H1 (cell line): ENCODE measurements around the gene CTSC. TPM values are rescaled to one million over a fixed set of nuclear protein-coding genes. Genes with fewer than 3 reads are reported as not detected.

Experiments used
- CTCF ChIA-PET: fragments of 300-600 bp; sonication (Branson Sonifier 250); formaldehyde crosslinking; loops from one replicate; lab custom pipeline; 2021; ENCODE audit not compliant: partially characterized antibody; lab: Charles Lee
- POLR2A ChIA-PET: fragments of 300-600 bp; sonication (Branson Sonifier 250); formaldehyde crosslinking; loops from one replicate; lab custom pipeline; 2021; ENCODE audit warnings: inconsistent platforms; ENCODE audit not compliant: partially characterized antibody; lab: Charles Lee
- DNase-seq, 2 experiments: peaks; one replicate each; pipeline versions ENCODE4 v3.0.0 to v3.0.0-alpha.2; 2010 to 2022; ENCODE audit warnings: low spot score in 2 of 2, low read depth in 1 of 2, mixed read lengths in 1 of 2
- FAIRE-seq: peaks from 2 replicates; lab custom pipeline; 2011; peaks lifted over from hg19 to GRCh38; lab: Jason Lieb, UNC
- H2AFZ ChIP-seq: 2 replicates; pipeline ENCODE4 v1.8.1; 2012; ENCODE audit warnings: low read length, inconsistent platforms
- H2AK5ac ChIP-seq: 2 replicates; pipeline ENCODE4 v1.6.1; 2013; ENCODE audit warnings: low read depth, low read length
- H2BK120ac ChIP-seq: replicated peaks from 2 replicates; pipeline ENCODE3; 2013; ENCODE audit warnings: low read depth, low read length, inconsistent platforms
- H2BK12ac ChIP-seq: 2 replicates; pipeline ENCODE4 v1.6.1; 2013; ENCODE audit warnings: low read depth, low read length
- H2BK15ac ChIP-seq: 2 replicates; pipeline ENCODE4 v1.6.1; 2013; ENCODE audit warnings: low read length
- H2BK20ac ChIP-seq: 2 replicates; pipeline ENCODE4 v1.6.1; 2013; ENCODE audit warnings: low read length
- H2BK5ac ChIP-seq: 2 replicates; pipeline ENCODE4 v1.6.1; 2013; ENCODE audit warnings: low read depth, low read length
- H3K14ac ChIP-seq: 2 replicates; pipeline ENCODE4 v1.6.1; 2013; ENCODE audit warnings: inconsistent platforms; ENCODE audit not compliant: insufficient read length
- H3K18ac ChIP-seq: 2 replicates; pipeline ENCODE4 v1.6.1; 2013; ENCODE audit warnings: low read length; ENCODE audit errors: extremely low read depth
- H3K23ac ChIP-seq: 2 replicates; pipeline ENCODE4 v1.6.1; 2013; ENCODE audit warnings: inconsistent platforms; ENCODE audit not compliant: insufficient read length
- H3K23me2 ChIP-seq: 2 replicates; pipeline ENCODE4 v1.6.1; 2013; ENCODE audit warnings: low read depth, low read length
- H3K27ac ChIP-seq: 2 replicates; pipeline ENCODE4 v1.6.1; 2011; ENCODE audit warnings: low read depth, low read length, inconsistent platforms
- H3K27me3 ChIP-seq, 4 experiments: replicated peaks in 1 of 4; 1 replicate in 1 of 4; 2 replicates in 3 of 4; pipeline versions ENCODE4 v1.6.1 to v1.8.1; 2011 to 2013; ENCODE audit warnings: low read length in 3 of 4, mild to moderate bottlenecking in 3 of 4, inconsistent platforms in 2 of 4, mixed read lengths in 2 of 4, moderate library complexity in 1 of 4; ENCODE audit not compliant: control insufficient read depth in 3 of 4, insufficient read depth in 3 of 4; ENCODE audit errors: extremely low read depth in 1 of 4
- H3K36me3 ChIP-seq, 4 experiments: 2 replicates each; pipeline versions ENCODE4 v1.6.1 to v1.8.1; 2011 to 2013; ENCODE audit warnings: mild to moderate bottlenecking in 4 of 4, low read length in 3 of 4, moderate library complexity in 2 of 4, control low read depth in 1 of 4, inconsistent platforms in 1 of 4; ENCODE audit not compliant: insufficient read depth in 4 of 4, control insufficient read depth in 2 of 4
- H3K4ac ChIP-seq: replicated peaks from 2 replicates; pipeline ENCODE3; 2013; ENCODE audit warnings: low read length, low read depth, mixed read lengths, inconsistent platforms; ENCODE audit not compliant: insufficient read length
- H3K4me1 ChIP-seq, 4 experiments: replicated peaks in 1 of 4; 1 replicate in 1 of 4; 2 replicates in 3 of 4; pipeline versions ENCODE4 v1.6.1 to v1.8.1; 2011 to 2013; ENCODE audit warnings: low read length in 3 of 4, inconsistent platforms in 2 of 4, mixed read lengths in 1 of 4; ENCODE audit not compliant: insufficient read depth in 4 of 4, control insufficient read depth in 3 of 4
- H3K4me2 ChIP-seq, 2 experiments: 2 replicates each; pipeline versions ENCODE4 v1.6.1 to v1.8.1; 2011 to 2013; ENCODE audit warnings: low read depth in 2 of 2, low read length in 2 of 2, control low read depth in 1 of 2, inconsistent platforms in 1 of 2, mild to moderate bottlenecking in 1 of 2; ENCODE audit not compliant: insufficient read depth in 1 of 2
- H3K4me3 ChIP-seq, 4 experiments: fragments of 200-600, 300-600 bp in 1 of 4; sonication (generic), shearing (Covaris generic), sonication (Bioruptor Twin) in 1 of 4; 2 replicates each; pipeline versions ENCODE4 v1.5.1 to v1.8.1; 2011 to 2016; ENCODE audit warnings: low read length in 4 of 4, low read depth in 3 of 4, control low read depth in 2 of 4, inconsistent platforms in 2 of 4, mild to moderate bottlenecking in 2 of 4, mixed read lengths in 1 of 4, moderate library complexity in 1 of 4; ENCODE audit not compliant: insufficient read depth in 2 of 4; ENCODE audit errors: extremely low read depth in 1 of 4
- H3K56ac ChIP-seq: replicated peaks from 2 replicates; pipeline ENCODE3; 2013; ENCODE audit warnings: low read depth, mild to moderate bottlenecking, mixed read lengths, low read length, inconsistent platforms; ENCODE audit not compliant: insufficient read length
- H3K79me1 ChIP-seq: 2 replicates; pipeline ENCODE4 v1.6.1; 2013; ENCODE audit warnings: low read depth, low read length, control low read depth
- H3K79me2 ChIP-seq, 2 experiments: 2 replicates each; pipeline versions ENCODE4 v1.6.1 to v1.8.1; 2012 to 2013; ENCODE audit warnings: low read length in 2 of 2, mild to moderate bottlenecking in 2 of 2, inconsistent platforms in 1 of 2; ENCODE audit not compliant: insufficient read depth in 2 of 2, control insufficient read depth in 1 of 2
- H3K9ac ChIP-seq, 4 experiments: replicated peaks in 1 of 4; 1 replicate in 1 of 4; 2 replicates in 3 of 4; pipeline versions ENCODE4 v1.6.1 to v1.8.1; 2011 to 2013; ENCODE audit warnings: low read depth in 3 of 4, low read length in 3 of 4, control low read depth in 2 of 4, mild to moderate bottlenecking in 2 of 4, moderate library complexity in 2 of 4, inconsistent platforms in 1 of 4; ENCODE audit errors: extremely low read depth in 1 of 4
- H3K9me3 ChIP-seq, 2 experiments: 2 replicates each; pipeline versions ENCODE4 v1.6.1 to v1.8.1; 2012 to 2013; ENCODE audit warnings: mild to moderate bottlenecking in 2 of 2, moderate library complexity in 2 of 2, control low read depth in 1 of 2, inconsistent platforms in 1 of 2, low read depth in 1 of 2, low read length in 1 of 2, mixed read lengths in 1 of 2; ENCODE audit not compliant: insufficient read depth in 2 of 2
- H4K20me1 ChIP-seq, 2 experiments: replicated peaks in 1 of 2; 2 replicates each; pipeline versions ENCODE3 to v1.8.1; 2011 to 2013; ENCODE audit warnings: inconsistent platforms in 2 of 2, low read length in 2 of 2, mild to moderate bottlenecking in 1 of 2; ENCODE audit not compliant: insufficient read depth in 2 of 2, control insufficient read depth in 1 of 2
- H4K5ac ChIP-seq: 2 replicates; pipeline ENCODE4 v1.6.1; 2013; ENCODE audit warnings: low read length, low read depth, mixed read lengths, inconsistent platforms; ENCODE audit not compliant: insufficient read length
- H4K8ac ChIP-seq: 2 replicates; pipeline ENCODE4 v1.8.0; 2013; ENCODE audit warnings: mild to moderate bottlenecking, moderate library complexity, low read length, inconsistent platforms; ENCODE audit not compliant: insufficient read depth; ENCODE audit errors: extremely low read depth
- H4K91ac ChIP-seq: replicated peaks from 2 replicates; pipeline ENCODE3; 2013; ENCODE audit warnings: low read length, mixed read lengths, inconsistent platforms; ENCODE audit not compliant: insufficient read length
- CBX8 ChIP-seq: fragments of 300-800, 300-1000 bp; sonication (generic); IDR thresholded peaks from 2 replicates; pipeline ENCODE4 v1.7.1; 2016; ENCODE audit warnings: low read depth, low read length, borderline replicate concordance
- CHD2 ChIP-seq: IDR thresholded peaks from 2 replicates; pipeline ENCODE4 v1.6.1; 2012; ENCODE audit warnings: low read length, improper control_type of control experiment
- CREB1 ChIP-seq: IDR thresholded peaks from 2 replicates; pipeline ENCODE4 v1.6.1; 2012; ENCODE audit warnings: inconsistent platforms
- EP300 ChIP-seq, 2 experiments: IDR thresholded peaks; 1 replicate in 1 of 2; 2 replicates in 1 of 2; pipeline ENCODE4 v1.6.1; 2011 to 2012; ENCODE audit warnings: low read depth in 2 of 2, low read length in 2 of 2, mild to moderate bottlenecking in 2 of 2, borderline replicate concordance in 1 of 2, inconsistent platforms in 1 of 2, moderate library complexity in 1 of 2
- MAX ChIP-seq: IDR thresholded peaks from 2 replicates; pipeline ENCODE4 v1.6.1; 2012; ENCODE audit warnings: inconsistent platforms
- NRF1 ChIP-seq: IDR thresholded peaks from 2 replicates; pipeline ENCODE4 v1.6.1; 2011; ENCODE audit warnings: mild to moderate bottlenecking, low read depth, low read length, improper control_type of control experiment
- PHF8 ChIP-seq: fragments of 200-600 bp; sonication (generic); conservative IDR thresholded peaks from 2 replicates; pipeline ENCODE4 v1.7.1; 2012; ENCODE audit warnings: low read depth, mild to moderate bottlenecking, inconsistent platforms, low read length, moderate library complexity
- POU5F1 ChIP-seq: IDR thresholded peaks from 2 replicates; pipeline ENCODE4 v1.6.1; 2011; ENCODE audit warnings: low read depth, mild to moderate bottlenecking, low read length, moderate library complexity
- RAD21 ChIP-seq, 2 experiments: IDR thresholded peaks in 1 of 2; conservative IDR thresholded peaks in 1 of 2; 2 replicates each; pipeline ENCODE4 v1.6.1; 2011; ENCODE audit warnings: low read depth in 2 of 2, low read length in 2 of 2, improper control_type of control experiment in 1 of 2, inconsistent platforms in 1 of 2, mild to moderate bottlenecking in 1 of 2, moderate library complexity in 1 of 2
- SIX5 ChIP-seq: IDR thresholded peaks from 2 replicates; pipeline ENCODE4 v1.6.1; 2011; ENCODE audit warnings: mild to moderate bottlenecking, low read depth, low read length
- SP2 ChIP-seq: IDR thresholded peaks from 2 replicates; pipeline ENCODE4 v1.6.1; 2012; ENCODE audit warnings: mild to moderate bottlenecking, low read length, inconsistent platforms
- SUZ12 ChIP-seq: fragments of 200-600 bp; sonication (generic); IDR thresholded peaks from 2 replicates; pipeline ENCODE4 v1.6.1; 2012; ENCODE audit warnings: mild to moderate bottlenecking, inconsistent platforms, low read length, moderate library complexity, mixed read lengths
- TBP ChIP-seq: IDR thresholded peaks from 2 replicates; pipeline ENCODE4 v1.6.1; 2011; ENCODE audit warnings: low read depth, low read length, improper control_type of control experiment
- YY1 ChIP-seq: IDR thresholded peaks from 2 replicates; pipeline ENCODE4 v1.6.1; 2011; ENCODE audit warnings: low read depth, mild to moderate bottlenecking, low read length
- WGBS, 2 experiments: shearing (Covaris generic) in 1 of 2; methylation state at CpG; one replicate each; pipeline versions ENCODE4 v1.1.6 to v1.1.7; 2013 to 2015; ENCODE audit warnings: low lambda C conversion rate in 2 of 2, mixed read lengths in 2 of 2, inconsistent platforms in 1 of 2, low coverage in 1 of 2, missing lambda C conversion rate in 1 of 2; ENCODE audit not compliant: insufficient replicate concordance in 2 of 2, insufficient coverage in 1 of 2, insufficient read length in 1 of 2; ENCODE audit errors: extremely low coverage in 1 of 2, missing lambda C conversion rate in 1 of 2; 5-methylcytosine and 5-hydroxymethylcytosine counted together
- polyA plus RNA-seq, 7 experiments: library from polyadenylated mRNA; depleted of rRNA in 3 of 7; stranded (reverse) in 5 of 7; unstranded in 2 of 7; fragments of >200 nt in 5 of 7; fragments of 200-250 nt in 2 of 7; gene quantifications; 1 replicate in 5 of 7; 2 replicates in 1 of 7; 4 replicates in 1 of 7; pipeline versions ENCODE4 v1.2.1 to v1.2.3, GENCODE V29; 2011 to 2013; ENCODE audit warnings: missing spikeins in 2 of 7, mixed read lengths in 2 of 7
- total RNA-seq: library from RNA; stranded (reverse); fragmentation: NEBNext Ultra II Directional; extraction: Animal tissue kit (Norgen Biotek cat#: 25700); gene quantifications from 2 replicates; pipeline ENCODE4 v1.2.1, GENCODE V29; 2021

CTSC gene
- total and polyA plus RNA-seq, 2 of the 8 experiments (the other 6 are each of a cell fraction or from before 2014, with no cell fraction given): 347 to 369 TPM

GRCh38 chr11:88333862-88334261 is 3.7 kb downstream of the CTSC start:
- no peak overlapping the region for H2BK12ac ChIP-seq
- H3K14ac ChIP-seq: no peak overlapping the region
- H3K9me3 ChIP-seq: no peaks in the 10 kb centered on the region
- peaks cover 11 to 94% of the 10 kb centered on the region in 2 experiments for H3K79me2 ChIP-seq
- no peaks in the 10 kb centered on the region for H3K27me3 ChIP-seq
- ChIA-PET CTCF (interaction anchor here (1.1 kb wide), 1 partner anchor 218 kb away, joined by 3 read pairs; no protein-coding TSS in a partner anchor), POLR2A (interaction anchor here (1.3 to 7.4 kb wide), 4 partner anchors 9 to 32 kb away, joined by 4 to 129 read pairs (median 4); no protein-coding TSS in a partner anchor)
- no peak overlapping the region for H3K56ac ChIP-seq
- no peak overlapping the region for H2BK120ac ChIP-seq
- FAIRE-seq (no peak), DNase-seq (no peak)
- H3K23me2 ChIP-seq: peaks cover 10% of the 10 kb centered on the region
- no peak overlapping the region for H3K27ac ChIP-seq
- WGBS, 2 experiments: 90% methylated on average over 2 of the region's 2 CpGs; no CpG with 5 or more reads in 1 of the 2 experiments
- H3K36me3 ChIP-seq: peaks cover 19 to 66% (median 38%) of the 10 kb centered on the region in 4 experiments; a peak in 7 of 8 replicates
- no peak overlapping the region for H3K18ac ChIP-seq
- H2AK5ac ChIP-seq: no peak overlapping the region
- H4K91ac ChIP-seq: no peak overlapping the region
- peaks cover 7% of the 10 kb centered on the region; the same call in 1 of the 2 replicates for H3K79me1 ChIP-seq
- no peak overlapping the region for H2BK15ac ChIP-seq
- no peak overlapping the region for H4K8ac ChIP-seq
- H2BK5ac ChIP-seq: no peak overlapping the region
- H3K4me3 ChIP-seq: peak overlapping the region in 1 of 4 experiments; percentile 93; a peak in 3 of 8 replicates
- no peak overlapping the region for H3K23ac ChIP-seq
- peaks cover 4 to 20% (median 8%) of the 10 kb centered on the region in 4 experiments; a peak in 5 of 7 replicates for H3K4me1 ChIP-seq
- H3K4ac ChIP-seq: no peak overlapping the region
- H3K9ac ChIP-seq: no peak overlapping the region
- no peak overlapping the region for H4K5ac ChIP-seq
- peaks cover 8 to 17% of the 10 kb centered on the region in 2 experiments for H4K20me1 ChIP-seq
- H3K4me2 ChIP-seq: peak overlapping the region in 1 of 2 experiments; percentile 96; a peak in 1 of 4 replicates
- no peak overlapping the region for H2BK20ac ChIP-seq
- H2AFZ ChIP-seq: no peak overlapping the region
- TF ChIP-seq YY1 (no peak), SIX5 (no peak), CHD2 (no peak), POU5F1 (no peak), RAD21 (IDR thresholded peaks at IDR 0.05 in 1 of 2, conservative IDR thresholded peaks at IDR 0.05 in 1 of 2; ENCODE audit: low read depth in 2 of 2, low read length in 2 of 2) (no peak), PHF8 (no peak), NRF1 (no peak), SUZ12 (no peak), TBP (no peak), MAX (no peak), SP2 (no peak), CREB1 (no peak), CBX8 (no peak), EP300 (IDR thresholded peaks at IDR 0.05; ENCODE audit: borderline replicate concordance in 1 of 2, low read depth in 2 of 2, low read length in 2 of 2) (no peak)
